Endothelial cell (in vitro differentiated cells): ENCODE results near the gene ERRFI1. TPM values are rescaled to one million over a fixed set of nuclear protein-coding genes. Genes with fewer than 3 reads are reported as not detected.

Source experiments
- DNase-seq: peaks from one replicate; pipeline ENCODE4 v3.0.0; 2021; ENCODE audit warnings: low spot score
- H3K27ac Mint-ChIP-seq: one replicate; pipeline ENCODE4 v1.8.0; 2021; ENCODE audit warnings: mixed read lengths, inconsistent platforms; ENCODE audit not compliant: unreplicated experiment
- H3K27me3 Mint-ChIP-seq: one replicate; pipeline ENCODE4 v1.8.0; 2021; ENCODE audit warnings: mild to moderate bottlenecking, moderate library complexity, mixed read lengths, inconsistent platforms; ENCODE audit not compliant: unreplicated experiment
- H3K36me3 Mint-ChIP-seq: one replicate; pipeline ENCODE4 v1.8.0; 2021; ENCODE audit warnings: mild to moderate bottlenecking, low read depth, mixed read lengths, inconsistent platforms; ENCODE audit not compliant: unreplicated experiment
- H3K4me1 Mint-ChIP-seq: one replicate; pipeline ENCODE4 v1.8.0; 2021; ENCODE audit warnings: mild to moderate bottlenecking, mixed read lengths, inconsistent platforms; ENCODE audit not compliant: unreplicated experiment
- H3K4me3 Mint-ChIP-seq: one replicate; pipeline ENCODE4 v1.8.0; 2021; ENCODE audit warnings: mild to moderate bottlenecking, mixed read lengths, inconsistent platforms; ENCODE audit not compliant: unreplicated experiment
- H3K9me3 Mint-ChIP-seq: one replicate; pipeline ENCODE4 v1.8.0; 2021; ENCODE audit warnings: mixed read lengths, inconsistent platforms; ENCODE audit not compliant: unreplicated experiment
- total RNA-seq: library from RNA; stranded (reverse); fragmentation: NEBNext Ultra II Directional; extraction: Animal tissue kit (Norgen Biotek cat#: 25700); gene quantifications from one replicate; pipeline ENCODE4 v1.2.1, GENCODE V29; 2021; ENCODE audit not compliant: unreplicated experiment
- TF ChIP-seq, protein P1 (sequence below): fragments of 200-600 bp; sonication (generic); IDR thresholded peaks from one replicate; pipeline ENCODE4 v1.5.0; 2021; ENCODE audit warnings: antibody characterized with exemption; ENCODE audit not compliant: unreplicated experiment

ERRFI1 gene
- total RNA-seq, 1 donor from 2014 or later: 16.5 TPM

DNA sequence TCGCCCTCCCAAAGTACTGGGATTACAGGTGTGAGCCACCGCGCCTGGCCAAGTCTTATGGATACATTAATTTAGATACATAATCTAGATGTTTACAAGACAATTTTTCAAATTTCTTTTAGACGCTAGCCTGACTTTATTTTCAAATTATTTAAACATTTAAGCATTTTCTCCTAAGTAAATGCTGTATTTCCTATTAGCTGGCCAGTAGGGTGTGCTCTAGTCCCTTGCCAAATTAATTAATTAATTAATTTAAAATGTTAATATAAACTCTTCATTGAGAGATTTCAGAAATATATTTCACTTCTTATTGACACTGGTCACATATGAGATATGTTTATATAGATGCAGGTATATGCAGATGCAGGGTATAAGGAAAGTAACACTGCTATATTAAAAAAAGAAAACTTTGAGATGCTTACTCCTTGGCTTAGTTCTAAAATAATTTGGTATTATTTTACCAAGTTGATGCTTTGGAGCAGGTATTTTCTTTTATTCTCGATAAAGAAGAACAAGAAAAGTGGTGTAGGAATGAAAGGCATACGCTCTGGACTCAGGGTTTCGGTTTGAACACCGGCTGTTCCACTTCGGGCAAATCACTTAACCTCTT, 5.2 kb upstream of the ERRFI1 start:
- no peak for DNase-seq
- Mint-ChIP-seq H3K4me1 (peaks cover 13% of the 10 kb centered on the region), H3K36me3 (peaks cover 4% of the 10 kb centered on the region), H3K9me3 (no peaks in the 10 kb centered on the region), H3K4me3 (no peak overlapping the region), H3K27ac (no peak overlapping the region), H3K27me3 (peaks cover 2% of the 10 kb centered on the region)
- TF ChIP-seq, protein P1, sequence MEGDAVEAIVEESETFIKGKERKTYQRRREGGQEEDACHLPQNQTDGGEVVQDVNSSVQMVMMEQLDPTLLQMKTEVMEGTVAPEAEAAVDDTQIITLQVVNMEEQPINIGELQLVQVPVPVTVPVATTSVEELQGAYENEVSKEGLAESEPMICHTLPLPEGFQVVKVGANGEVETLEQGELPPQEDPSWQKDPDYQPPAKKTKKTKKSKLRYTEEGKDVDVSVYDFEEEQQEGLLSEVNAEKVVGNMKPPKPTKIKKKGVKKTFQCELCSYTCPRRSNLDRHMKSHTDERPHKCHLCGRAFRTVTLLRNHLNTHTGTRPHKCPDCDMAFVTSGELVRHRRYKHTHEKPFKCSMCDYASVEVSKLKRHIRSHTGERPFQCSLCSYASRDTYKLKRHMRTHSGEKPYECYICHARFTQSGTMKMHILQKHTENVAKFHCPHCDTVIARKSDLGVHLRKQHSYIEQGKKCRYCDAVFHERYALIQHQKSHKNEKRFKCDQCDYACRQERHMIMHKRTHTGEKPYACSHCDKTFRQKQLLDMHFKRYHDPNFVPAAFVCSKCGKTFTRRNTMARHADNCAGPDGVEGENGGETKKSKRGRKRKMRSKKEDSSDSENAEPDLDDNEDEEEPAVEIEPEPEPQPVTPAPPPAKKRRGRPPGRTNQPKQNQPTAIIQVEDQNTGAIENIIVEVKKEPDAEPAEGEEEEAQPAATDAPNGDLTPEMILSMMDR: peak; percentile 74

DNA sequence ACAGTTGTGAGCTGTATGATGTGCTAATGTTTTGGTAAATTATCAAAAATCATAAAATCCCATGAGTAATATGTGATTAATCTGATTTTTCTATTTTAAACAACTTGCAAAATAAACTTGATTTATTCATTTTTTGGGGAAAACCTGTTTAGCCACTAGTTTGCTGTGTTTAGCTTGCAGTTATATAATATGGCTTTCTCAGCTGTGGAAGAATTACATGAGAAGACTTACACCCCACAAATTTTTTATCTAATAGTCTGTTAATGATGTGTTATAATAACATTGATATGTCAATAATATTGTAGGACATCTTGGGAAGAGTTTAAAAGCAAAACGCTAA, 2.4 kb upstream of the ERRFI1 start:
- TF ChIP-seq, protein P1: no peak
- Mint-ChIP-seq H3K27ac (no peak overlapping the region), H3K4me3 (no peak overlapping the region), H3K9me3 (no peaks in the 10 kb centered on the region), H3K4me1 (peaks cover 27% of the 10 kb centered on the region), H3K27me3 (peaks cover 6% of the 10 kb centered on the region), H3K36me3 (peaks cover 9% of the 10 kb centered on the region)
- no peak for DNase-seq

DNA sequence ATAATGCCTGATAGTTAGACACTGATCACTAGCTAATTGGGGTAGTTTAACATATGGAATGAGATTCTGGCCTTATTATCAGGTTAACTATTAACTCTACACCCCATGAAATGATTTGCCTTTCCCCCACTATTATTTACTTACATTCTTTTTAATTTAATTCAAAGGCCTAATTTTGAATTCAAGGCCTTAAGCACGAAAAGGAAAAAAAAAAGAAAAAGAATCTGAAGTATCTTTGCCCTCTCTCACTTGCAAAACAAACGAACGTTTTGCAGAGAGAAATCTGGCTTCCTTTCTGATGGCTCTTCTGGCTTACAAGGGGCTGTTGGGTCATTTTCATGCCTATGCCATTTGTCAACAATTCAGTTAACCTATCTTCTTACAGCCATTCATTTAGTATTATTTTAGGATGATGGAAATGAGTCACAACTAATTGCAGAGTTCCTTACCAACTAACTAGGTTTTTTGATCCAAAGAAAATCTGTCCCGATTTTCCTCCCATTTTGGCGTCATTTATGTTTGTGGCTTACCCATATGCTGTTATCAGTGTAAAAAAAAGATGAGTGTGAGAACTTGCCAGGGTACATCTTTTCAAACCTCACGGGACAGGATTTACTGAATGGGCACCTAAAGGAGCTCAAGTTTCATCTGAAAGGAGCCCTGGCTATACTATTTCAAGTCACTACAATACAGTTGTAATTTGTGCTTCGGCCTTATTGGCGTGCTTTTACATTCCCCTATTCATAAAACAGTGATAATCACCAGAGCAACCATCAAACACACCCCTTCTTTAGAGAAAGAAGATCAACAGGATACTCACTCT, 1.9 kb upstream of the ERRFI1 start:
- Mint-ChIP-seq H3K27ac (no peak overlapping the region), H3K4me3 (no peak overlapping the region), H3K4me1 (peaks cover 28% of the 10 kb centered on the region), H3K9me3 (no peaks in the 10 kb centered on the region), H3K27me3 (peaks cover 6% of the 10 kb centered on the region), H3K36me3 (peaks cover 9% of the 10 kb centered on the region)
- no peak for DNase-seq
- TF ChIP-seq, protein P1: no peak

DNA sequence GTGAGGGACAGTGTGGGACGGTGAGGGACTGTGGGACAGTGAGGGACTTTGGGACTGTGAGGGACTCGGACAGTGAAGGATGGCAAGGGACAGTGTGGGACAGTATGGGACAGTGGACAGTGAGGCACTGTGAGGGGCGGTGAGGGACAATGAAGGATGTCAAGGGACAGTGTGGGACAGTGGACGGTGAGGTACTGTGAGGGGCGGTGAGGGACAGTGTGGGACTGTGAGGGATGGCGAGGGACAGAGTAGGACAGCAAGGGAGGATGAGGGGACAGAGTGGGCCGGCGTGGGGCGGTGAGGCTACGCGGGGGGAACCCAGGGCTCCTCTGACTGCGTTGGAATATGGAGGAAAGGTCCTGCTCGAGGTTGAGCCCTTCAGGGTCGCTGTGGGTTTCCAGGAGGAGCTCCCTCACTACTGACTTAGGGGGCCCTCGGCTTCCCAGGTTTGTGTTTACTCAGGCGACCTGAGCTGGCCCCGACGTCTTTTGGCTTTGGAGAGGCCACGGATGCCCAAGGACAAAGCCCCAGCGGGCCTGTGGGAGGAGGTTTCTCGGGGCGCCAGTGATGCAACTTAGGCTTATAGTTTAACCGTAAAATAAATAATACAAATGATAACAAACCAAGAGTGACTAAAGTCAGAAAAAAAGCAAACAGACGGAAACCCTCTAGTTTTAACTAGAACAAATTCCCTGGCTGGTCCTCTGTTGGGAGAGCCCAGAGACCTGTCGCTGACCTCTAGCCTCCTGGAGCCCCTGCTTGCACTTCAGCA, 1.1 kb upstream of the ERRFI1 start:
- H3K27ac Mint-ChIP-seq: peak overlapping the region; percentile 90
- H3K4me3 Mint-ChIP-seq: peak overlapping the region; percentile 95
- no peak for DNase-seq
- H3K36me3 Mint-ChIP-seq: peaks cover 9% of the 10 kb centered on the region
- no peaks in the 10 kb centered on the region for H3K9me3 Mint-ChIP-seq
- H3K27me3 Mint-ChIP-seq: peaks cover 6% of the 10 kb centered on the region
- peaks cover 33% of the 10 kb centered on the region for H3K4me1 Mint-ChIP-seq
- TF ChIP-seq, protein P1: no peak
